NB4 (cell line): Measurements from ENCODE around the gene PNMA1.

Source experiments
- CTCF ChIP-seq: IDR thresholded peaks from one replicate; pipeline ENCODE4 v1.5.1; 2012; ENCODE audit warnings: low read depth, low read length
- MAX ChIP-seq: IDR thresholded peaks from 2 replicates; pipeline ENCODE4 v1.6.1; 2011; ENCODE audit warnings: low read depth, low read length
- MYC ChIP-seq: IDR thresholded peaks from 2 replicates; pipeline ENCODE4 v1.6.1; 2011; ENCODE audit warnings: low read depth, low read length
- POLR2A ChIP-seq: IDR thresholded peaks from 2 replicates; pipeline ENCODE4 v1.6.1; 2011; ENCODE audit warnings: mild to moderate bottlenecking; ENCODE audit not compliant: insufficient read length; ENCODE audit errors: extremely low read depth

DNA sequence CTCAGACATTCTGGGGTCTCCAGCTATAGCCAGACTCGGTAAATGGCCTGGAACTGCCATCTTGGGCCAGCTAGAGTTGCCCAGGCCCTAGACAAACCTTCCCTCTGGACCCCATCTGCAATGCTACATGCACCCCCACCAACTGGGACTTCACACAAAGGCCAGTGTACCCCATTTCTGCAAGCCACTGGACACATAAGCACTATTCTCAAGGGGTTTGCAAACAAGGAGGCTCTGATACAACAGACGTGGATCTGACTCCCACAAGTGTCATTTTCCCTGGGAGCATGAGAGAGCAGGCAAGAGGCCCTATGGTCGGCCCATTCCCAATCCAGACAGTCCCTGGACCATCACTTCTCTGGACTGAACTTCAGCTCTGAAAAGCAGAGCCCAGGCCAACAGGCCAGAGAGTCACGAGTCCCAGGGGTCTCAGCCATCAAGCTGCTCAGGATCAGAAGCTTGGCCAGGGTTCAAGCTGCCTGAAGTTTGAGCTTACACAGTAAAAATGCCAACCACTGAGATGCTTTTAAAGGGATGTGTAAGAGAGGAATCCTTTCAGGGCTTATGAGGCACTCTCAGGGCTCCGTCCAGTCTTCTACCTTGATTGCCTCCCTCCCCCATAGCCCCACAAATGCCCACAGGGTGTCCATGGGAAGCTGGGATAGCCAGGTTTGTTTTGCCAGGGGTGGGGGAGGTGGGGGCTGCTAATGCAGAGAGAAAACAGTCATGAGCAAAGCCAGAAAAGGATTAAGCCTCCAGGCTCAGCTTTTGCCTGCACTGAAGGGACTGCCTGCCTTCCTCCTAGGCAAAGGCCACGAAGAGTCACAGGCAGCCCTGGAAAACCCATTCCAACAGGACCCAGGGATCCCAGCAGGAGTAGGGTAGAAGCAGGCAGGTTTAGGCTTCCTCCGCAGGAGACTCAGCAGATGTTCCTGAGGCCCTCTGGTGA lies 31.7 kb upstream of the PNMA1 start:
- no peak for TF ChIP-seq CTCF
- TF ChIP-seq MAX, result no peak
- no peak for TF ChIP-seq POLR2A
- no peak for TF ChIP-seq MYC
